ENCODE measurements around the gene RRP1. TPM values are rescaled to one million over a fixed set of nuclear protein-coding genes. Genes with fewer than 3 reads are reported as not detected.

The RRP1 gene
- polyA plus RNA-seq, 2 of the 4 experiments (the other 2 are of a cell fraction): 15.4 to 29.5 TPM

GRCh38 chr21:43818685-43819084 lies 29.3 kb downstream of the RRP1 start:
- TF ChIP-seq MYC (IDR thresholded peaks at IDR 0.05; ENCODE audit: borderline replicate concordance, low read length) (no peak), EP300 (IDR thresholded peaks at IDR 0.05) (no peak), HES2 (IDR thresholded peaks at IDR 0.05) (no peak)
- Histone ChIP-seq H3K4me2 (no peak overlapping the region), H3K9me3 (no peaks in the 10 kb centered on the region), H3K4me1 (no peaks in the 10 kb centered on the region), H3K27ac (no peak overlapping the region), H3K4me3 (no peak overlapping the region)
- WGBS (ENCODE audit: missing lambda C conversion rate): 36% methylated on average over 3 of the region's 3 CpGs
- FAIRE-seq: no peak
- ATAC-seq: no peak
- POLR2A ChIA-PET: interaction anchor here (0.6 kb wide), 1 partner anchor 147 kb away, joined by 7 read pairs; no protein-coding TSS in a partner anchor
- DNase-seq (ENCODE audit: low read depth in 1 of 2, low spot score in 1 of 2): no peak
- CTCF ChIA-PET: interaction anchor here (1.8 to 2.1 kb wide), 2 partner anchors 8 to 157 kb away, joined by 5 to 6 read pairs; no protein-coding TSS in a partner anchor

GRCh38 chr21:43819511-43820405 lies 30.4 kb downstream of the RRP1 start:
- no peak for FAIRE-seq
- H3K27ac ChIP-seq: no peak overlapping the region
- H3K9me3 ChIP-seq: no peaks in the 10 kb centered on the region
- WGBS (ENCODE audit: missing lambda C conversion rate): 89% methylated on average over 23 of the region's 25 CpGs
- CTCF ChIA-PET: interaction anchor here (0.6 to 2.1 kb wide), 3 partner anchors 9 to 156 kb away, joined by 3 to 6 read pairs (median 4); no protein-coding TSS in a partner anchor
- peaks cover 5% of the 10 kb centered on the region; the same call in 1 of the 3 replicates for H3K4me1 ChIP-seq
- no peak for DNase-seq (ENCODE audit: low read depth in 1 of 2, low spot score in 1 of 2)
- no peak overlapping the region for H3K4me2 ChIP-seq
- TF ChIP-seq MYC (IDR thresholded peaks at IDR 0.05; ENCODE audit: borderline replicate concordance, low read length) (no peak), FOSB (CRISPR knock-in tag; IDR thresholded peaks at IDR 0.05) (no peak), NR3C1 (IDR thresholded peaks at IDR 0.05) (no peak), ZNF302 (CRISPR knock-in tag; IDR thresholded peaks at IDR 0.05) (no peak), HDAC2 (IDR thresholded peaks at IDR 0.05) (no peak), FOXS1 (CRISPR knock-in tag; IDR thresholded peaks at IDR 0.05) (no peak), POLR2AphosphoS2 (conservative IDR thresholded peaks at IDR 0.05; ENCODE audit: low read length) (no peak), MAX (IDR thresholded peaks at IDR 0.05) (no peak), PHF8 (IDR thresholded peaks at IDR 0.05; ENCODE audit: borderline replicate concordance, low read depth) (no peak), SREBF2 (IDR thresholded peaks at IDR 0.05) (no peak), POLR2A (IDR thresholded peaks at IDR 0.05; ENCODE audit: low read length) (no peak), TFCP2L1 (CRISPR knock-in tag; IDR thresholded peaks at IDR 0.05) (no peak), ESRRA (IDR thresholded peaks at IDR 0.05; ENCODE audit: borderline replicate concordance, low read length) (no peak), RNF2 (IDR thresholded peaks at IDR 0.05; ENCODE audit: borderline replicate concordance, low read depth) (no peak), E2F6 (IDR thresholded peaks at IDR 0.05; ENCODE audit: borderline replicate concordance, low read depth) (no peak), EHMT2 (IDR thresholded peaks at IDR 0.05; ENCODE audit: low read depth) (no peak), USF2 (IDR thresholded peaks at IDR 0.05) (no peak), NPAS2 (CRISPR knock-in tag; IDR thresholded peaks at IDR 0.05; ENCODE audit: borderline replicate concordance) (no peak), HMGXB4 (CRISPR knock-in tag; IDR thresholded peaks at IDR 0.05; ENCODE audit: borderline replicate concordance) (no peak)
- no peak for ATAC-seq
- POLR2A ChIA-PET: no interaction called here
- no peak overlapping the region for H3K4me3 ChIP-seq
